Activated B cell treated with CpG ODN at 0.5 μM for 24 hours (primary cell): ENCODE measurements around the gene MRC2. TPM values are rescaled to one million over a fixed set of nuclear protein-coding genes. Genes with fewer than 3 reads are reported as not detected.

ENCODE experiments used
- ATAC-seq: fragments of 200-7000 bp; cut with Tn5 transposase; one replicate; pipeline ENCODE4 v1.10.0; 2021; ENCODE audit warnings: low read depth, mild to moderate bottlenecking, moderate library complexity
- CTCF ChIA-PET: fragments of 350-600 bp; sonication (Branson Sonifier 250); formaldehyde crosslinking; loops from one replicate; lab custom pipeline; 2021; ENCODE audit warnings: antibody characterized with exemption; lab: Charles Lee
- POLR2A ChIA-PET: fragments of 350-600 bp; sonication (Branson Sonifier 250); formaldehyde crosslinking; loops from one replicate; lab custom pipeline; 2021; ENCODE audit warnings: antibody characterized with exemption; lab: Charles Lee
- DNase-seq: peaks from one replicate; pipeline ENCODE4 v3.0.0; 2022
- H3K27ac Mint-ChIP-seq: one replicate; pipeline ENCODE4 v1.8.0; 2020; ENCODE audit warnings: mixed read lengths
- H3K27me3 Mint-ChIP-seq: one replicate; pipeline ENCODE4 v1.8.0; 2021; ENCODE audit warnings: mixed read lengths
- H3K36me3 Mint-ChIP-seq: one replicate; pipeline ENCODE4 v1.8.0; 2021; ENCODE audit warnings: low read depth, mixed read lengths
- H3K4me1 Mint-ChIP-seq: one replicate; pipeline ENCODE4 v1.8.0; 2021; ENCODE audit warnings: mixed read lengths
- H3K4me3 Mint-ChIP-seq: one replicate; pipeline ENCODE4 v1.8.0; 2020; ENCODE audit warnings: mild to moderate bottlenecking, mixed read lengths
- H3K9me3 Mint-ChIP-seq: one replicate; pipeline ENCODE4 v1.8.0; 2020; ENCODE audit warnings: mixed read lengths
- intact Hi-C: fragments of 100-400 bp; cut with micrococcal nuclease; formaldehyde crosslinking; loops from one replicate; pipeline ENCODE4 v1.15.1; 2024
- total RNA-seq: library from RNA; stranded (reverse); gene quantifications from 2 replicates; pipeline ENCODE4 v1.2.3, GENCODE V29; 2022
- TF ChIP-seq, protein P1 (sequence below): fragments of 200-600 bp; IDR thresholded peaks from one replicate; pipeline ENCODE4 v1.8.0; 2022; ENCODE audit warnings: antibody characterized with exemption, mild to moderate bottlenecking

MRC2 gene, protein sequence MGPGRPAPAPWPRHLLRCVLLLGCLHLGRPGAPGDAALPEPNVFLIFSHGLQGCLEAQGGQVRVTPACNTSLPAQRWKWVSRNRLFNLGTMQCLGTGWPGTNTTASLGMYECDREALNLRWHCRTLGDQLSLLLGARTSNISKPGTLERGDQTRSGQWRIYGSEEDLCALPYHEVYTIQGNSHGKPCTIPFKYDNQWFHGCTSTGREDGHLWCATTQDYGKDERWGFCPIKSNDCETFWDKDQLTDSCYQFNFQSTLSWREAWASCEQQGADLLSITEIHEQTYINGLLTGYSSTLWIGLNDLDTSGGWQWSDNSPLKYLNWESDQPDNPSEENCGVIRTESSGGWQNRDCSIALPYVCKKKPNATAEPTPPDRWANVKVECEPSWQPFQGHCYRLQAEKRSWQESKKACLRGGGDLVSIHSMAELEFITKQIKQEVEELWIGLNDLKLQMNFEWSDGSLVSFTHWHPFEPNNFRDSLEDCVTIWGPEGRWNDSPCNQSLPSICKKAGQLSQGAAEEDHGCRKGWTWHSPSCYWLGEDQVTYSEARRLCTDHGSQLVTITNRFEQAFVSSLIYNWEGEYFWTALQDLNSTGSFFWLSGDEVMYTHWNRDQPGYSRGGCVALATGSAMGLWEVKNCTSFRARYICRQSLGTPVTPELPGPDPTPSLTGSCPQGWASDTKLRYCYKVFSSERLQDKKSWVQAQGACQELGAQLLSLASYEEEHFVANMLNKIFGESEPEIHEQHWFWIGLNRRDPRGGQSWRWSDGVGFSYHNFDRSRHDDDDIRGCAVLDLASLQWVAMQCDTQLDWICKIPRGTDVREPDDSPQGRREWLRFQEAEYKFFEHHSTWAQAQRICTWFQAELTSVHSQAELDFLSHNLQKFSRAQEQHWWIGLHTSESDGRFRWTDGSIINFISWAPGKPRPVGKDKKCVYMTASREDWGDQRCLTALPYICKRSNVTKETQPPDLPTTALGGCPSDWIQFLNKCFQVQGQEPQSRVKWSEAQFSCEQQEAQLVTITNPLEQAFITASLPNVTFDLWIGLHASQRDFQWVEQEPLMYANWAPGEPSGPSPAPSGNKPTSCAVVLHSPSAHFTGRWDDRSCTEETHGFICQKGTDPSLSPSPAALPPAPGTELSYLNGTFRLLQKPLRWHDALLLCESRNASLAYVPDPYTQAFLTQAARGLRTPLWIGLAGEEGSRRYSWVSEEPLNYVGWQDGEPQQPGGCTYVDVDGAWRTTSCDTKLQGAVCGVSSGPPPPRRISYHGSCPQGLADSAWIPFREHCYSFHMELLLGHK (N-terminal part only)
- total RNA-seq = 0.10 and 0.11 TPM in 2 replicates

DNA sequence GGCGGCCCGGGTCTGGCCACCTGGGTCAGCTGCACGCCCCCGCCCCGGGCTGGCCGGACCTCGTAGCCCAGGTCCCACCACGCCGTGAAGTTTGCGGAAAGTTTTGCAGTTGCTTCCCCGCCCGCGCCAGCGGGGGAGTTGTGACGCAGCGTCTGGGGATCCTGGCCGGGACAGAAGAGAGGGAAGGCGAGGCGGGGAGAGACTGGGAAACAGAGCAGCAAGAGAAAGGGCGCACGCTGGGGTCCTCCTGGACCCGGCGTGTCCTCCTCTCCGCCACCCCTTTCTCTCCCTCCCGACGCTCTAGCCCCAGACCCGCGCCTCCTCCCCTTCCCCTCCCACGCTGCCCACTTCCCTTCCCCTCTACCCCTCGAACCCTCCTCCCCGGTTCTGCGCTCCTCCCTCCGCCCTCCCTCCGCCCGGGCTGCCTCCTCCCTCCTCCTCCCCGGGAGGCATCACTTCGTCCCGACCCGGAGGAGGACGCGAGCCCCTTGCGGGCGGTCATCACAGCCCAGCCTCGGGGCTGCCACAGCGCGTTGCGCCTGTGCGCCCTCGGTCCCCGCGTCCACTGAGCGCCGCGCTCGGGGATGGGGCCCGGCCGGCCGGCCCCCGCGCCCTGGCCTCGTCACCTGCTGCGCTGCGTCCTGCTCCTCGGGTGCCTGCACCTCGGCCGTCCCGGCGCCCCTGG lies at the start of gene MRC2:
Gene MRC2 (plus strand): TSS at position 452 of the 685 bp plus-strand sequence. CDS start 133 bp downstream, at position 585.
- POLR2A ChIA-PET = no interaction called here
- Mint-ChIP-seq H3K4me1 (peaks cover 13% of the 10 kb centered on the region), H3K36me3 (no peaks in the 10 kb centered on the region), H3K27ac (no peak within 1 kb of the TSS), H3K27me3 (peaks cover 18% of the 10 kb centered on the region), H3K4me3 (peak within 1 kb of the TSS; percentile 66), H3K9me3 (no peaks in the 10 kb centered on the region)
- TF ChIP-seq, protein P1, sequence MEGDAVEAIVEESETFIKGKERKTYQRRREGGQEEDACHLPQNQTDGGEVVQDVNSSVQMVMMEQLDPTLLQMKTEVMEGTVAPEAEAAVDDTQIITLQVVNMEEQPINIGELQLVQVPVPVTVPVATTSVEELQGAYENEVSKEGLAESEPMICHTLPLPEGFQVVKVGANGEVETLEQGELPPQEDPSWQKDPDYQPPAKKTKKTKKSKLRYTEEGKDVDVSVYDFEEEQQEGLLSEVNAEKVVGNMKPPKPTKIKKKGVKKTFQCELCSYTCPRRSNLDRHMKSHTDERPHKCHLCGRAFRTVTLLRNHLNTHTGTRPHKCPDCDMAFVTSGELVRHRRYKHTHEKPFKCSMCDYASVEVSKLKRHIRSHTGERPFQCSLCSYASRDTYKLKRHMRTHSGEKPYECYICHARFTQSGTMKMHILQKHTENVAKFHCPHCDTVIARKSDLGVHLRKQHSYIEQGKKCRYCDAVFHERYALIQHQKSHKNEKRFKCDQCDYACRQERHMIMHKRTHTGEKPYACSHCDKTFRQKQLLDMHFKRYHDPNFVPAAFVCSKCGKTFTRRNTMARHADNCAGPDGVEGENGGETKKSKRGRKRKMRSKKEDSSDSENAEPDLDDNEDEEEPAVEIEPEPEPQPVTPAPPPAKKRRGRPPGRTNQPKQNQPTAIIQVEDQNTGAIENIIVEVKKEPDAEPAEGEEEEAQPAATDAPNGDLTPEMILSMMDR = no peak
- intact Hi-C loops = no loop called here
- CTCF ChIA-PET = no interaction called here
- DNase-seq (no peak), ATAC-seq (no peak)

DNA sequence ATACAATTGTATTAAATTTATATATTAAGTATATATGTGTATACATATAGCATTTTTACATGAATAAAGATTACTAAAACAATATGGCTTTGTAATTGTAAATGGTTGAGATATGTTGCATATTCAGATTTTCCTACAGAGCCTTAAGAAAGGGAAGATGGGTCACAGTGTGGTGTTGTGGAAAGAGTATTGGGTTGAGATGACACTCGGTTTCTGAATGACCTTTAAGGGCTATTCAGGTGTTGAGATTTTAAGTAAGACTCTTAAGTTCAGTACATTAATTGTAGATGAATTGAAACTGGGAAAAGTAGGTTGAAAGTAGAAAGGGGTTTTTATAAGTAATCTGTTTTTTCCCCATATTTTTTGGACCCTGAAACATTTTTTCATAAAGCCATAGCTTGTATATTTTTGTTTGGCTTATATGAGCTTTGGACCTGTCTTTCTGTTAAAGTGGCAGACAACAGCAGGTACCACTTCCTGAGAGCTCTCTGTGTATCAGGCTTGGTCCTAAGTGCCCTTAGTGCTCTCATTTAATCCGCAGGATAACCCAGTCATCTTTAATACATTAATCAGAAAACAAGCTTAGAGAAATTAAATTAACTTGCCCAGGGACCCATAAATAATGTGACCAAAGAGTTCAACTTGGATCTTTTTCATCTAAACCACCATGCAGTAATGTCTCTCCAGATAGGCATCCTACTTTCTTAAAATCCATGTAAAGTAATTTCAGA lies 48.5 kb upstream of the MRC2 start:
- peaks cover 84% of the 10 kb centered on the region for H3K36me3 Mint-ChIP-seq
- H3K27me3 Mint-ChIP-seq = no peaks in the 10 kb centered on the region
- ATAC-seq = no peak
- CTCF ChIA-PET = interaction anchor here (0.6 kb wide), 1 partner anchor 55 kb away, joined by 3 read pairs; no protein-coding TSS in a partner anchor
- no peak overlapping the region for H3K4me3 Mint-ChIP-seq
- no peaks in the 10 kb centered on the region for H3K9me3 Mint-ChIP-seq
- no peak for DNase-seq
- POLR2A ChIA-PET = no interaction called here
- TF ChIP-seq, protein P1 = no peak
- intact Hi-C loops = no loop called here
- H3K4me1 Mint-ChIP-seq = peaks cover 9% of the 10 kb centered on the region
- H3K27ac Mint-ChIP-seq = no peak overlapping the region

DNA sequence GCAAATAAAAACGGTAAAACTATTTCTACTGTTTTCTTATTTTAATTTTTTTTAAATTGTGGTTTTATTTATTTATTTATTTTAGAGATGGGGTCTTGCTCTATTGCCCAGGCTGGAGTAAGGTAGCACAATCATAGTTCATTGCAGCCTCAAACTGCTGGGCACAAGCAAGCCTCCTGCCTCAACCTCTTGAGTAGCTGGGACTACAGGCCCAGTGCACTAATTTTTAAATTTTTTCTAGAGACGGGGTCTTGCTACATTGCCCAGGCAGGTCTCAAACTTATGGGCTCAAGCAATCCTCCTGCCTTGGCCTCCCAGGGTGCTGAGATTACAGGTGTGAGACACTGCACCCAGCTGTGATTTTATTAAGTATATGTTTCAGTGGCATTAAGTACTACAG lies 46.5 kb upstream of the MRC2 start:
- Mint-ChIP-seq H3K4me1 (no peaks in the 10 kb centered on the region), H3K9me3 (no peaks in the 10 kb centered on the region), H3K27ac (no peak overlapping the region), H3K27me3 (no peaks in the 10 kb centered on the region), H3K36me3 (peaks cover 76% of the 10 kb centered on the region), H3K4me3 (no peak overlapping the region)
- TF ChIP-seq, protein P1 = no peak
- ATAC-seq (no peak), DNase-seq (no peak)
- ChIA-PET POLR2A (no interaction called here), CTCF (no interaction called here)
- intact Hi-C loops = no loop called here

DNA sequence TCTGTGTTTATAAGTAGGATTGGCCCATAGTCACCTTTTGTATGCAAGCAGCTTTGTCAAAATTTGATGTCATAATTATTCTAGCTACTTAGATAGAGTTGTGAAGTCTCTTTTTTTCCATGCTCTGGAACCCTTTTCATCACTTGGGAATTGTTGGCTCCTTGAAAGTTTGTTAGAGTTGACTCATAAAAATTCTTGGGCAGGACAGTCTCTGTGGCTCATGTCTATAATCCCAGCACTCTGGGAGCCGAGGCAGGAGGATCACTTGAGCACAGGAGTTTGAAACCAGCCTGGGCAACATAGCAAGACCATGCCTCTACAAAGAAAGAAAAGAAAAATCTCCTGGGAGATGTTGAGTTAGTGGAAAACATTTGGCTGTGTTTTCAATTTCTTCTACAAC lies 45.7 kb upstream of the MRC2 start:
- TF ChIP-seq, protein P1 = no peak
- no peaks in the 10 kb centered on the region for H3K4me1 Mint-ChIP-seq

More for the DNA sequence above, 45.7 kb upstream of the MRC2 start:
- H3K4me3 Mint-ChIP-seq = no peak overlapping the region
- H3K36me3 Mint-ChIP-seq = peaks cover 74% of the 10 kb centered on the region
- ATAC-seq (no peak), DNase-seq (no peak)
- no peaks in the 10 kb centered on the region for H3K9me3 Mint-ChIP-seq
- no peaks in the 10 kb centered on the region for H3K27me3 Mint-ChIP-seq
- no peak overlapping the region for H3K27ac Mint-ChIP-seq
- POLR2A ChIA-PET = no interaction called here
- CTCF ChIA-PET = no interaction called here
- intact Hi-C loops = no loop called here
